Right ventricle myocardium superior (tissue), 1 donor: Measurements from ENCODE around the gene OR10J5. TPM values are rescaled to one million over a fixed set of nuclear protein-coding genes. Genes with fewer than 3 reads are reported as not detected.
"Not testable (repeated sequence)": the region's sequence is repeated elsewhere in the genome, so short reads cannot be mapped to it uniquely, and the experiment has no call there.

Experiments used
- ATAC-seq: fragments of 200-7000 bp; cut with Tn5 transposase; one replicate; pipeline ENCODE4 v1.9.1; 2020; ENCODE audit warnings: mild to moderate bottlenecking; ENCODE audit not compliant: poor library complexity
- DNase-seq: peaks from one replicate; pipeline ENCODE4 v3.0.0-alpha.2; 2020
- intact Hi-C: fragments of 100-400 bp; cut with DNase I; formaldehyde crosslinking; loops from one replicate; pipeline ENCODE4 v1.11.2; 2022
- long read RNA-seq: library from polyadenylated mRNA; unstranded; transcript quantifications from one replicate; pipeline ENCODE4 v2.0.0, GENCODE V29; 2021
- total RNA-seq: library from RNA; stranded (reverse); fragmentation: NEBNext Ultra II Directional; extraction: Animal tissue kit (Norgen Biotek cat#: 25700); gene quantifications from one replicate; pipeline ENCODE4 v1.2.1, GENCODE V29; 2021
- donor health status: DM: no; HTN: yes; CAD: no; lungs with severe emphysema.

Gene OR10J5, protein sequence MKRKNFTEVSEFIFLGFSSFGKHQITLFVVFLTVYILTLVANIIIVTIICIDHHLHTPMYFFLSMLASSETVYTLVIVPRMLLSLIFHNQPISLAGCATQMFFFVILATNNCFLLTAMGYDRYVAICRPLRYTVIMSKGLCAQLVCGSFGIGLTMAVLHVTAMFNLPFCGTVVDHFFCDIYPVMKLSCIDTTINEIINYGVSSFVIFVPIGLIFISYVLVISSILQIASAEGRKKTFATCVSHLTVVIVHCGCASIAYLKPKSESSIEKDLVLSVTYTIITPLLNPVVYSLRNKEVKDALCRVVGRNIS
- not detected for total RNA-seq
- long read RNA-seq = 0 reads

DNA sequence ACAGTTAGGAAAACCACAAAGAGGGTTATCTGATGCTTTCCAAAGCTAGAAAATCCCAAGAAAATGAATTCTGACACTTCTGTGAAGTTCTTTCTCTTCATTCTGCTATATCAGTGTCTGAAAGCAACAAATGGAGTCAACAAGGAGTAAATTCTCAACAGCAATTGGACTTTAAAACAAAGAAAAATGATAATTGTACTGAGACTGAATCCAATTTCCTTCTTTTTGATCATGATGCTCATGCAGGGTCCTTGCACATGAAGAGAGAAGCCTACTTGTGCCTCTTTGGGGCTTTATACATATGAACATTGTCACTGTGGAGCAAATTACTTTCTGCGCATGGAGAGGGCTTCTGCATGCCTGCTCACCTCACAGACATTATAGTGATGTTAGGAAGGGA lies at the start of gene OR10J5:
TSS of gene OR10J5 (minus strand) at position 101 of the 400 bp plus-strand sequence. CDS start at position 101, 0 bp downstream.
- DNase-seq (no peak), ATAC-seq (no peak)
- intact Hi-C loops = no loop called here

GRCh38 chr1:159584536-159584935 lies 48.7 kb upstream of the OR10J5 start:
- no peak for DNase-seq
- ATAC-seq = no peak
- intact Hi-C loops = no loop called here

GRCh38 chr1:159581422-159581821 lies 45.6 kb upstream of the OR10J5 start:
- DNase-seq = no peak

DNA sequence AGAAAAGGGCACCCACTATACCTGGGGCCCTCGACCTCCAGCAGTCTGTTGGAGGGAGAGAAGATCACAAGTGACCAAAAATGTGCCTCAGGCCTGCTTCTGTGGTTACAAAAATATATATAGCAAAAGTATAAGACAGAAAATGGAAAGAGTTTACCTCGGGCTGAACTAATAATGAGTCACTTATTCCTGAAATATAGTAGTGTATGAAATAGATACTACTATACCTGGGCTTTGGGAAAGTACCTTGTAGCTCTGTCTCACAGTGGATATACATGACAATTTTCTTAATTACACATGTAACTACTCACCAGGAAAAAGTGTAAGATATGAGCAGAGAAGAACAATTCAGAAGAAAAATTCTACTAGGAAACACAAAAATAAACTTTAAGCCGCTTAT lies 44.5 kb upstream of the OR10J5 start:
- intact Hi-C loops = no loop called here
- ATAC-seq (no peak), DNase-seq (no peak)

More at GRCh38 chr1:159581422-159581821, 45.6 kb upstream of the OR10J5 start:
- no peak for ATAC-seq
- intact Hi-C loops = no loop called here

- DNase-seq (no peak), ATAC-seq (no peak)
- intact Hi-C loops = no loop called here
Measured at GRCh38 chr1:159577446-159577845, 41.6 kb upstream of the OR10J5 start.

DNA sequence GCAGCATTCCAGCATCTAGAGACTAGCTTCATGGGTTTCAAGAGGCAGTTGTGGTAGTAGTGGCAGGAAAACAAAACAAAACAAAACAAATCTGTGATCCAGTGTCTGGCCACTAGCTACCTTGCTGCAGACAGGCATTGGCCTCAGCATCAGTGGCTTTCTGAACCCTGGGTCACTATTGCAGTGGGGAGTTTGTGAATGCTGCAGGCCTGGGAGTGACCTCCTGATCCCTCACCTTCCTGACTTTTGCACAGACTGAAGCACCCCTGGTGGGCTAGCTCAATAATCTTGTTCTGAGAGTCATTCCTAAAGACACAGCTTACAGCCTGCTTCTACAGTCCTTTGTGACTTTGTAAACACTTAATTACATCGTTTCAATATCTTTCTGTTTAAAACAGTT lies 26.9 kb upstream of the OR10J5 start:
- intact Hi-C loops = no loop called here
- no peak for DNase-seq
- ATAC-seq = no peak

- intact Hi-C loops = no loop called here
- no peak for ATAC-seq
- no peak for DNase-seq
Measured at GRCh38 chr1:159561497-159561896, 25.7 kb upstream of the OR10J5 start.

DNA sequence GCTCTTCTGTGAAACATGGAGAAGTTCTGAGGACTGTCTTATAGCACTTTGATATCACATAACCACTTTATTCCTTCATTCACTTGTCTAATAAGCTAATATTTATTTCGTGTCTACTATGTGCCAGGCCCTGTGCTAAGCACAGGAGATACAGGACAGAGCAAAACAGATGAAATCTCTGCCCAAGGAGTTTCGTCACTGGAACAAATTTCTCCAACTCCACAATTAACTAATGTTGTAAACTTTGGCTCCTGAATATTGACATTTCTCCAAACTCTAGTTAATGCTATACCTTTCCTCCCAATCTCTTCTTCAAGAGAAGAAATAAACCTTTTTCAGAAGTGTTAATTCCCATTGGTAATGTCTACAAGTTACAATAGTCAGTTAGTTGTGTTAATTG lies 24.8 kb upstream of the OR10J5 start:
- DNase-seq (no peak), ATAC-seq (no peak)
- intact Hi-C loops = no loop called here

DNA sequence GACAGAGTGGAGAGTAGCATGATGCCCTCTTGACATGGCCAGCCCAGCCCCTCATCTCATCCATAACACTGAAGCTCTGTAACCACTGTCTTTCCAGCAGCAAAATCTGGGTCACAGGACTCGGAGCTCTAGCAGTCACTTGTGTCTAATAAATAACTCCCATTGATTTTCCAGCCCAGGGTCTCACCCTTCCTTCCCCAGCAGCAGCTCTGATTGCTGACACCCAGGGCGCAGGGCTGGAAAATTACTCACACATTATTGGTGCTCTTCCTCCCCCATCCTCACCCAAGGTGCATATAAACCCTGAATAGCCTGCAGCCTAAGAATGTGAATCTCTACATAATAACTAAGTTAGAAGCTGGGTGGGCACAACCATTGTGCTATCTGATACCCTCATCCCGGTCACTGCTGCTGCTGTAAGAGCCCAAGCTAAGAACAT lies 21.1 kb upstream of the OR10J5 start:
- ATAC-seq (no peak), DNase-seq (no peak)
- intact Hi-C loops = no loop called here

DNA sequence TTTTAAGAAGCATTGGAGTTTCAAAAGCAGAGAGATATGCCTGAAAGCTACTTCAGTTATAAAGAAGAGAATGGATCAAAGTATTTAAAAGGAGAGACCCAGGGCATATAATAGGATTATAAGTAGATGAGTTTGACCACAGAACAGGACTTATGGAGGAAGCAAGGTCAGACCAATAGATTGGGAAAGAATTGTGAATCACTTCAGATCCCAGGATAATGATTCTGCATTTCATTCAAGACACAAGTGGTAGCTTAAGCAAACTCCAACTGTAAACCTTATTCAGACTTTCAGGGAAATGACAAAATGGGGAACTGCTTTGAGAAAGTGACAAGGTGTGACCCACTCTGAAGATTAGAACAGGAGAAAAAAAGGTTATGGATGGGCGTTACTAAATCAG lies 18.9 kb upstream of the OR10J5 start:
- ATAC-seq (no peak), DNase-seq (no peak)
- intact Hi-C loops = no loop called here

- ATAC-seq (no peak), DNase-seq (no peak)
- intact Hi-C loops = no loop called here
Measured at GRCh38 chr1:159554261-159554660, 18.5 kb upstream of the OR10J5 start.

- ATAC-seq (no peak), DNase-seq (no peak)
- intact Hi-C loops = no loop called here
Measured at GRCh38 chr1:159548126-159548525, 12.3 kb upstream of the OR10J5 start.

DNA sequence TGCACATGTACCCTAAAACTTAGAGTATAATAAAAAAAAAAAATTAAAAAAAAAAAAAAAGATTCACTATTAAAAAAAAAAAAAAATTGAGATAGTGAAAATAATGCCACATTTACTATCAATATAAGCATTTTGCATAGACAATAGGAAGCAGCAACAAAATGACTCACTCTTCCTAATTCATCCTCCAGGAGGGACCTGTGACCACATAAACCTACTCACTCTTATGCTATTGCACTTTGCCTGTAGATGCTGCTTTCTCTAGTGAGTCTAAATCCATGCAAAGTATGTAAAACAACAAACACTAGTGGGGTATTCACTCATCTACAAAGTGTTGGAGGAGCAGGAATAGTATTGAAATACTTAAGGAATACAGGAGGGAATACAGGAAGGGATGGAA lies 2.9 kb downstream of the OR10J5 start:
- no peak for ATAC-seq
- intact Hi-C loops = no loop called here
- no peak for DNase-seq

DNA sequence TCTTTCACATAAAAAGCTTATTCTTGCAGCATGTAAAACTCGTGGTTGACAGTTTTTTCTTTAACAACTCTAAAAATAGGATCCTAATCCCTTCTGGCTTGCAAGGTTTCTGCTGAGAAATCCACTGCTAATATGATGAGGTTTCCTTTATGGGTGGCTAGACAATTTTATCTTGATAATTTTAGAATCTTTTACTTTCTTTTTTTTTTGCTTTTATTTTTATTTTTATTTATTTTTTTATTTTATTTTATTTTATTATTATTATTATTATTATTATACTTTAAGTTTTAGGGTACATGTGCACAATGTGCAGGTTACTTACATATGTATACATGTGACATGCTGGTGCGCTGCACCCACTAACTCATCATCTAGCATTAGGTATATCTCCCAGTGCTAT lies 11.0 kb downstream of the OR10J5 start:
- ATAC-seq, DNase-seq, intact Hi-C loops: not testable (repeated sequence)

GRCh38 chr1:159510229-159510541 lies 25.6 kb downstream of the OR10J5 start:
- intact Hi-C loops = no loop called here
- ATAC-seq (no peak), DNase-seq (no peak)

GRCh38 chr1:159509440-159510228 lies 26.2 kb downstream of the OR10J5 start:
- ATAC-seq (no peak), DNase-seq (no peak)
- intact Hi-C loops = no loop called here

GRCh38 chr1:159508951-159509350 lies 26.9 kb downstream of the OR10J5 start:
- DNase-seq = no peak
- intact Hi-C loops = no loop called here
- ATAC-seq = no peak

DNA sequence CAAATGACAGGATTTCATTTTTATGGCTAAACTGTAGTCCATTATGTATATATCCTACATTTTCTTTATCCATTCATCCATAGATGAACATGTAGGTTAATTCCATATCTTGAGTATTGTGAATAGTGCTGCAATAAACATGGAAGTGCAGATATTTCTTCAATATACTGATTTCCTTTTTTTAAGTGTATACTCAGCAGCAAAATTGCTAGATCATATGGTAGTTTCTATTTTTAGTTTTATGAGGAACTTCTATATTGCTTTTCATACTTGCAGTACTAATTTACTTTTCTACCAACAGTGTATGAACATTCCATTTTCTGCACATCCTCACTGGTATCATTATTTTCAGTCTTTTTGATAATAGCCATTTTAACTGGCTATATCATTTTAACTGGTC lies 30.1 kb downstream of the OR10J5 start:
- intact Hi-C loops = no loop called here
- ATAC-seq (no peak), DNase-seq (no peak)

- DNase-seq (no peak), ATAC-seq (no peak)
- intact Hi-C loops = no loop called here
Measured at GRCh38 chr1:159501082-159501481, 34.7 kb downstream of the OR10J5 start.

- ATAC-seq, intact Hi-C loops: not testable (repeated sequence)
Measured at GRCh38 chr1:159494513-159495210, 41.1 kb downstream of the OR10J5 start.

More at GRCh38 chr1:159494513-159495210, 41.1 kb downstream of the OR10J5 start:
- not testable (repeated sequence) for DNase-seq
